HG03039 (cell line): Measurements from ENCODE around the gene MDP1.
"Not testable (repeated sequence)": the region's sequence is repeated elsewhere in the genome, so short reads cannot be mapped to it uniquely, and the experiment has no call there.

Experiments
- ATAC-seq: cut with Tn5 transposase; IDR thresholded peaks from one replicate; pipeline ENCODE4 v1.9.1; 2021; ENCODE audit warnings: mild to moderate bottlenecking, moderate library complexity; ENCODE audit not compliant: unreplicated experiment

MDP1 gene

GRCh38 chr14:24232121-24232644, 16.3 kb upstream of the MDP1 start, which contains the start of gene NEDD8:
NEDD8 (minus strand) TSS chr14:24232367; CDS start chr14:24232267, 100 bp downstream.
- ATAC-seq: peak; percentile 72

- ATAC-seq: no peak
These were observed 15.6 kb upstream of the MDP1 start for GRCh38 chr14:24231263-24232120.

GRCh38 chr14:24228902-24229301, 13.0 kb upstream of the MDP1 start:
- no peak for ATAC-seq

- no peak for ATAC-seq
These were observed 10.6 kb upstream of the MDP1 start for GRCh38 chr14:24226473-24226872.

GRCh38 chr14:24224618-24225071, 8.8 kb upstream of the MDP1 start:
- ATAC-seq: no peak

GRCh38 chr14:24222987-24223386, 7.1 kb upstream of the MDP1 start:
- ATAC-seq: not testable (repeated sequence)

- no peak for ATAC-seq
These were observed 3.7 kb upstream of the MDP1 start for GRCh38 chr14:24219521-24219920.

- no peak for ATAC-seq
These were observed 3.2 kb upstream of the MDP1 start for GRCh38 chr14:24219080-24219479.

- not testable (repeated sequence) for ATAC-seq
These were observed 1.0 kb upstream of the MDP1 start for GRCh38 chr14:24216876-24217275.

GRCh38 chr14:24216345-24216699, 456 bp upstream of the MDP1 start:
- no peak for ATAC-seq

GRCh38 chr14:24213866-24214662, 1.8 kb downstream of the MDP1 start:
- ATAC-seq: no peak

- ATAC-seq: peak; percentile 65
These were observed 2.7 kb downstream of the MDP1 start, which contains the start of gene CHMP4A for GRCh38 chr14:24212924-24213865. CHMP4A (minus strand) TSS chr14:24213488; CDS start chr14:24213439, 49 bp downstream.

GRCh38 chr14:24211311-24211710, 4.6 kb downstream of the MDP1 start:
- no peak for ATAC-seq

GRCh38 chr14:24207625-24208024, 8.2 kb downstream of the MDP1 start:
- no peak for ATAC-seq

GRCh38 chr14:24207104-24207551, 8.7 kb downstream of the MDP1 start:
- no peak for ATAC-seq

GRCh38 chr14:24206260-24207103, 9.4 kb downstream of the MDP1 start:
- no peak for ATAC-seq

GRCh38 chr14:24204163-24205146, 11.4 kb downstream of the MDP1 start:
- ATAC-seq: no peak

GRCh38 chr14:24203249-24203886, 12.5 kb downstream of the MDP1 start:
- not testable (repeated sequence) for ATAC-seq
